HFF-Myc (cell line): ENCODE results near the gene ZFP42.

ENCODE experiments used
- DNase-seq: peaks from one replicate; pipeline ENCODE4 v3.0.0-alpha.2; 2011; ENCODE audit warnings: low read depth; ENCODE audit errors: extremely low read depth
- H3K4me3 ChIP-seq: replicated peaks from 2 replicates; pipeline ENCODE4 v1.5.1; 2011; ENCODE audit warnings: low read depth, mild to moderate bottlenecking, control low read depth, low read length
- TF ChIP-seq, protein P1 (sequence below): IDR thresholded peaks from 2 replicates; pipeline ENCODE4 v1.5.1; 2012; ENCODE audit warnings: mild to moderate bottlenecking, low read depth, low read length, control low read depth; ENCODE audit errors: missing control alignments

ZFP42 gene

DNA sequence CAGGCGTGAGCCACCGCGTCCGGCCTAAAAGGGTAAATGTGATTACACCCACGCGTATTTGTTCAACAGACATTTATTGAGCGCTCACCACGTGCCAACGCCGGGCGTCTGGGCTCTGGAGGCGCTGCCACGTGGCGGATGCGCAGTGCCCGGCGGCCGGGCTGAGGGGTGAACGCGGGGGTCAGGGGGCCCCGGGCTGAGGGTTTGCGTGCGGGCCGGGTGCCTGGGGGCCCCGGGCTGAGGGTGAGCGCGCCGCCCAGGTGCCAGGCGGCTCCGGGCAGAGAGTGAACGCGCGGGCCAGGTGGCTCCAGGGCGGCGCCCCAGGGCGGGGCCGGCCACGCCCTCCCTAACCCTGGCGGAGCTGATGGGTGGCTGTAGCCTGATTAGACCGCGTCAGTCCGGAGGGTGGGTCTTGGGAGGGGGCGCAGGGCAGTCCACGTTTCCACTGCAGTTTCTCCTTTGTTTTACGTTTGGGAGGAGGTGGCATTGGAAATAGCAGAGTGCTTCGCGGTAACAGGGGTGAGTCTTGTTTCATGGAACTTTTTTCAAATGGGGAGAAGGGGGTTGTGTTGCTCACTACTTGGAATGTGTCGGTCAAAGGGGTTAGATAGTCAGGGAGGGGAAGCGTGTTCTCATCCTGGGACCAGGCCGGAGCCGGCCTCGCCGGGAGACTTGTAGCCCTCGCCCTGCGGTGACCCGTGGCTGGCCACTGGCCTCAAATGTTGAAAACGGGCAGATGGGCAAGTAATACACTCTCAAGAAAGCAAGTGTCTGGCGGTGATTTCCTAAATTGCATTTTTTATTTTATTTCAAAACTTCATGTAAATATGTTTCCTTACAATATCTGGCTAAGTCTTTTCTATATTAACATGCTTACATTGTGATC lies at the start of gene ZFP42:
Gene ZFP42, plus strand, starts transcription at position 450 of the 886 bp plus-strand sequence. CDS start 7,037 bp downstream, outside the sequence.
- TF ChIP-seq, protein P1, sequence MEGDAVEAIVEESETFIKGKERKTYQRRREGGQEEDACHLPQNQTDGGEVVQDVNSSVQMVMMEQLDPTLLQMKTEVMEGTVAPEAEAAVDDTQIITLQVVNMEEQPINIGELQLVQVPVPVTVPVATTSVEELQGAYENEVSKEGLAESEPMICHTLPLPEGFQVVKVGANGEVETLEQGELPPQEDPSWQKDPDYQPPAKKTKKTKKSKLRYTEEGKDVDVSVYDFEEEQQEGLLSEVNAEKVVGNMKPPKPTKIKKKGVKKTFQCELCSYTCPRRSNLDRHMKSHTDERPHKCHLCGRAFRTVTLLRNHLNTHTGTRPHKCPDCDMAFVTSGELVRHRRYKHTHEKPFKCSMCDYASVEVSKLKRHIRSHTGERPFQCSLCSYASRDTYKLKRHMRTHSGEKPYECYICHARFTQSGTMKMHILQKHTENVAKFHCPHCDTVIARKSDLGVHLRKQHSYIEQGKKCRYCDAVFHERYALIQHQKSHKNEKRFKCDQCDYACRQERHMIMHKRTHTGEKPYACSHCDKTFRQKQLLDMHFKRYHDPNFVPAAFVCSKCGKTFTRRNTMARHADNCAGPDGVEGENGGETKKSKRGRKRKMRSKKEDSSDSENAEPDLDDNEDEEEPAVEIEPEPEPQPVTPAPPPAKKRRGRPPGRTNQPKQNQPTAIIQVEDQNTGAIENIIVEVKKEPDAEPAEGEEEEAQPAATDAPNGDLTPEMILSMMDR: no peak
- no peak within 1 kb of the TSS for H3K4me3 ChIP-seq
- DNase-seq: no peak

DNA sequence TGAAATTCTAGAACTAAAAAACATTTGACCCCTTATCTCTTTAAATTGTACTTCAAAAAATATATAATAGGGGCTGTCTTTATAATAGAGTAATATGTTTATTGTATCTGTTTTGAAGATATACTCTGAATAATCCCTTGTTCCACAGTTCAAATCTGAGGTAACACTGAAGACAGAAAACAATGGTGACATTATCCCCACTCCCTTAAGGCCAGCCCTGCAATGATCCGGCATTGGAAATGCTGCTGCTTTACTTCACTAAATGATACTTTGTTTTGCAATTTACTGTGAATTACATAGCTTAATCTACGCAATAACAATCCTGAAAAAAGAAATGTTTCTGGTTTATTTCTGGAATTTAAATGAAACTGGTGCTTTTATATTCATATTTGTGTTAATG lies 34.4 kb upstream of the ZFP42 start:
- no peak for DNase-seq
- H3K4me3 ChIP-seq: no peak overlapping the region

DNA sequence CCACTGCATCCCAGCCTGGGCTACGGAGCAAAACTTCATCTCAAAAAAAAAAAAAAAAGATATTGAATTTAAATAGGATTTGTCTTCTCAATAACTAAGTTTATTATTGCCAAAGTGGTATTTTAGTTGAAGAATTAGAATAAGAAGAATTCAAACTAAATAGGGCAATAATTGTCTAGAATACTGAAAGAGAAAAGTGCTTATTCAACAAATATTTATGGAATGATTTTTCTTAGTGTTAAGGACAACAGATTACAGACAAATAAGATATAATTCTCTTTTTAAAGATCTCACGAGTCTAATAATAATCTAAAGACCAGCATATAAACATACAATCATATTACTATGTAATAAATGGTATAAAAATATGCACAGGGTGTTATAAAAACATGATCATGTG lies 33.6 kb upstream of the ZFP42 start:
- DNase-seq: no peak
- no peak overlapping the region for H3K4me3 ChIP-seq
- TF ChIP-seq, protein P1: no peak

More for the DNA sequence above, 34.4 kb upstream of the ZFP42 start:
- TF ChIP-seq, protein P1: no peak

DNA sequence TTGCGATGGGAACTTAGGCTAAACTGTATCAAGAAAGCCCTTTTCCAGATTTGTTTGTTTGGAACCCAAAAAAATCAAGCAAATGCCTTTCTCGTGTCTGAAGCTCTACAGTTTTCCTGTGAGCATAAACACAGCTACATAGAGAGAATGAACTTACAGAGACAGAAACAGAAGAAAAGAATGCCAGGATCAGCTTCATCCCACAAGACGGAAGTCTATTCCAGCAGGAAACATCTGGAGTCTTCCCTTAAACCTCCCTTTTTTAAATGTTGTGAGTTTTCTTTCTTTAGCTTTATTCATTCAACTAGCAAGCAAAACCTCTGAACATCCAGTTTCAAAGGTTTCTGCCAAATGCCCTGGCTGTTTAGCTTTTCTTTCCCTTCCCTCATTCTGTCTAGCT lies 32.6 kb upstream of the ZFP42 start:
- TF ChIP-seq, protein P1: no peak
- no peak overlapping the region for H3K4me3 ChIP-seq
- DNase-seq: no peak

DNA sequence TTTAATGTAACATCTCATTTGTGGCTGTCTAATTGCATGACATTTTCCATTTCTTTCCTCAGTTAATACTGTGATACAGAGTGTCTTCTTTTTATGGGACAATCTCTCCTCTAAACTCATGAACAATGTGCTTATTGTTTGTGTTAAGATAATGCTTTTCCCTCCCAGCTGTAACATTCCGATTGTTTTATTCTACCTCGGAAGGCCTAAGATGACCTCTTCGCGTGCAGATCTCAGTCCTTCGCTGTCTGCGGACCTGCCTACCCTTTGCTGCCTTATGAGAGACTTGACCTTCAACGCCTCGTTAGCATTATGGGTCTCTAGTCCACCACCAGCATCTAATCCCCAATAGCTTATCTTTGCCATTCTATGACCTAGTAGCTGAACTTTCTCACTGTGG lies 29.8 kb upstream of the ZFP42 start:
- TF ChIP-seq, protein P1: no peak
- no peak overlapping the region for H3K4me3 ChIP-seq
- DNase-seq: no peak

DNA sequence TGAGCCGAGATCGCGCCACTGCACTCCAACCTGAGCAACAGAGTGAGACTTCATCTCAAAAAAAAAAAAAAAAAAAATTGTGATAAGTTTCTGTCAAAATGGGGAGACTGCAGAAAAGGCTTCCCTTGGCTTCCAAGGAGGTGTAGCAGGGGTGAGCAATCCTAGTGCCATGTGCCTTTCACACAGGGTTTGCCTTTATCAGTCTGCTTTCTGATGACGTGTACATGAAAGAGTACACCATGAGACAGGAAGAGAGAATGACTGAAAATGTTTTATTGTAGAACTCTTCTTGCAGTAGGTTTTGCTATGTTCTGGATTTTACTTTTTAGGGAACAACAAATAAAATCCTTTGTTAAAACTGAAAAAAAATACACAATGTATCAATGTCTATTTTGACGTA lies 23.4 kb upstream of the ZFP42 start:
- no peak for DNase-seq
- no peak overlapping the region for H3K4me3 ChIP-seq
- TF ChIP-seq, protein P1: no peak
